Fibroblast of gingiva (primary cell): ENCODE results near the gene RPL9.
A peak's percentile ranks its signal among the peaks of the same experiment; 100 is the strongest.

Experiments used
- DNase-seq: peaks from one replicate; pipeline ENCODE4 v3.0.0-alpha.2; 2011; ENCODE audit warnings: low read depth

The RPL9 gene

GRCh38 chr4:39458505-39459300 lies at the start of gene RPL9, which contains the start of gene LIAS:
Gene RPL9, minus strand, starts transcription at chr4:39458922. Its CDS starts 483 bp downstream, at chr4:39458439.
Gene LIAS, plus strand, starts transcription at chr4:39459056. Its CDS starts 62 bp downstream, at chr4:39459118.
- peak; percentile 99 for DNase-seq

- no peak for DNase-seq
Measured at GRCh38 chr4:39505581-39505980, 46.9 kb upstream of the RPL9 start.

- DNase-seq = no peak
Measured at GRCh38 chr4:39504538-39504937, 45.8 kb upstream of the RPL9 start.

- DNase-seq = peak; percentile 26
Measured at GRCh38 chr4:39502664-39503035, 43.9 kb upstream of the RPL9 start.

- peak; percentile 73 for DNase-seq
Measured at GRCh38 chr4:39502019-39502663, 43.4 kb upstream of the RPL9 start.

GRCh38 chr4:39498727-39499020 lies 40.0 kb upstream of the RPL9 start:
- DNase-seq = no peak

GRCh38 chr4:39497909-39498726 lies 39.4 kb upstream of the RPL9 start:
- peak; percentile 38 for DNase-seq

GRCh38 chr4:39495446-39496213 lies 36.9 kb upstream of the RPL9 start:
- no peak for DNase-seq

GRCh38 chr4:39494354-39494753 lies 35.6 kb upstream of the RPL9 start:
- no peak for DNase-seq

- no peak for DNase-seq
Measured at GRCh38 chr4:39490322-39490721, 31.6 kb upstream of the RPL9 start.

- no peak for DNase-seq
Measured at GRCh38 chr4:39486221-39486804, 27.6 kb upstream of the RPL9 start.

GRCh38 chr4:39484582-39485272 lies 26.0 kb upstream of the RPL9 start:
- no peak for DNase-seq

- DNase-seq = no peak
Measured at GRCh38 chr4:39480902-39481695, 22.4 kb upstream of the RPL9 start.

GRCh38 chr4:39480251-39480650 lies 21.5 kb upstream of the RPL9 start:
- no peak for DNase-seq

- no peak for DNase-seq
Measured at GRCh38 chr4:39476187-39476895, 17.6 kb upstream of the RPL9 start.

GRCh38 chr4:39472396-39472795 lies 13.7 kb upstream of the RPL9 start:
- peak; percentile 62 for DNase-seq

GRCh38 chr4:39470402-39470801 lies 11.7 kb upstream of the RPL9 start:
- DNase-seq = no peak

- DNase-seq = peak; percentile 85
Measured at GRCh38 chr4:39469429-39470077, 10.8 kb upstream of the RPL9 start.

- no peak for DNase-seq
Measured at GRCh38 chr4:39467464-39467863, 8.7 kb upstream of the RPL9 start.
